ENCODE data around the gene CNPY1.

Gene CNPY1

GRCh38 chr7:155517969-155518368 lies 28.4 kb downstream of the CNPY1 start:
- Histone ChIP-seq H3K27me3 (ENCODE audit: insufficient read depth, poor library complexity, severe bottlenecking) (peaks cover 6% of the 10 kb centered on the region), H3K4me3 (replicated peaks; ENCODE audit: insufficient read depth, low read length) (no peak overlapping the region), H3K27ac (replicated peaks) (no peak overlapping the region)
- TF ChIP-seq POLR2AphosphoS5 (IDR thresholded peaks at IDR 0.05; ENCODE audit: low read depth), result no peak
- TF ChIP-seq REST (IDR thresholded peaks at IDR 0.05; ENCODE audit: insufficient replicate concordance, low read depth), result no peak
- TF ChIP-seq GABPA (IDR thresholded peaks at IDR 0.05; ENCODE audit: low read depth), result no peak
- TF ChIP-seq SPI1 (IDR thresholded peaks at IDR 0.05; ENCODE audit: borderline replicate concordance, low read depth), result no peak
- no peak for TF ChIP-seq CTCF (IDR thresholded peaks at IDR 0.05; ENCODE audit: insufficient read depth, low read length)
- no peak for DNase-seq (ENCODE audit: low read depth in 1 of 2, low spot score in 1 of 2)

- H3K27me3 ChIP-seq (ENCODE audit: insufficient read depth, poor library complexity, severe bottlenecking), result peaks cover 11% of the 10 kb centered on the region
- H3K4me3 ChIP-seq (replicated peaks; ENCODE audit: insufficient read depth, low read length), result no peak overlapping the region
- no peak for TF ChIP-seq CTCF (IDR thresholded peaks at IDR 0.05; ENCODE audit: insufficient read depth, low read length)
- TF ChIP-seq POLR2AphosphoS5 (IDR thresholded peaks at IDR 0.05; ENCODE audit: low read depth), result no peak
- TF ChIP-seq GABPA (IDR thresholded peaks at IDR 0.05; ENCODE audit: low read depth), result no peak
- no peak for TF ChIP-seq REST (IDR thresholded peaks at IDR 0.05; ENCODE audit: insufficient replicate concordance, low read depth)
- no peak for TF ChIP-seq SPI1 (IDR thresholded peaks at IDR 0.05; ENCODE audit: borderline replicate concordance, low read depth)
- no peak overlapping the region for H3K27ac ChIP-seq (replicated peaks)
- DNase-seq (ENCODE audit: low read depth in 1 of 2, low spot score in 1 of 2), result no peak
These were observed 28.9 kb downstream of the CNPY1 start for GRCh38 chr7:155517452-155517851.

GRCh38 chr7:155516466-155516865 lies 29.9 kb downstream of the CNPY1 start:
- peaks cover 20% of the 10 kb centered on the region for H3K27me3 ChIP-seq (ENCODE audit: insufficient read depth, poor library complexity, severe bottlenecking)

More at GRCh38 chr7:155516466-155516865, 29.9 kb downstream of the CNPY1 start:
- no peak overlapping the region for H3K4me3 ChIP-seq (replicated peaks; ENCODE audit: insufficient read depth, low read length)
- no peak for DNase-seq (ENCODE audit: low read depth in 1 of 2, low spot score in 1 of 2)
- TF ChIP-seq POLR2AphosphoS5 (IDR thresholded peaks at IDR 0.05; ENCODE audit: low read depth), result no peak
- no peak for TF ChIP-seq SPI1 (IDR thresholded peaks at IDR 0.05; ENCODE audit: borderline replicate concordance, low read depth)
- TF ChIP-seq REST (IDR thresholded peaks at IDR 0.05; ENCODE audit: insufficient replicate concordance, low read depth), result no peak
- TF ChIP-seq CTCF (IDR thresholded peaks at IDR 0.05; ENCODE audit: insufficient read depth, low read length), result no peak
- TF ChIP-seq GABPA (IDR thresholded peaks at IDR 0.05; ENCODE audit: low read depth), result no peak
- H3K27ac ChIP-seq (replicated peaks), result no peak overlapping the region
